Fibroblast of villous mesenchyme (primary cell): Measurements from ENCODE around the gene ENPEP. TPM values are rescaled to one million over a fixed set of nuclear protein-coding genes. Genes with fewer than 3 reads are reported as not detected.

ENCODE experiments used
- DNase-seq: peaks from one replicate; pipeline ENCODE4 v3.0.0-alpha.2; 2010; ENCODE audit warnings: low read depth
- H3K4me3 ChIP-seq: 2 replicates; pipeline ENCODE4 v1.5.1; 2011; ENCODE audit warnings: low read depth, mild to moderate bottlenecking, low read length
- total RNA-seq: library from RNA; depleted of rRNA; stranded (reverse); fragments of >200 nt; gene quantifications from 2 replicates; pipeline ENCODE4 v1.2.3, GENCODE V29; 2012
- TF ChIP-seq, protein P1 (sequence below): IDR thresholded peaks from 2 replicates; pipeline ENCODE4 v1.5.1; 2012; ENCODE audit warnings: low read depth, mild to moderate bottlenecking, low read length; ENCODE audit not compliant: insufficient read depth

The ENPEP gene
- total RNA-seq, 1 donor: 0.43 TPM

GRCh38 chr4:110586131-110586850 is 110.3 kb downstream of the ENPEP start:
- TF ChIP-seq, protein P1, sequence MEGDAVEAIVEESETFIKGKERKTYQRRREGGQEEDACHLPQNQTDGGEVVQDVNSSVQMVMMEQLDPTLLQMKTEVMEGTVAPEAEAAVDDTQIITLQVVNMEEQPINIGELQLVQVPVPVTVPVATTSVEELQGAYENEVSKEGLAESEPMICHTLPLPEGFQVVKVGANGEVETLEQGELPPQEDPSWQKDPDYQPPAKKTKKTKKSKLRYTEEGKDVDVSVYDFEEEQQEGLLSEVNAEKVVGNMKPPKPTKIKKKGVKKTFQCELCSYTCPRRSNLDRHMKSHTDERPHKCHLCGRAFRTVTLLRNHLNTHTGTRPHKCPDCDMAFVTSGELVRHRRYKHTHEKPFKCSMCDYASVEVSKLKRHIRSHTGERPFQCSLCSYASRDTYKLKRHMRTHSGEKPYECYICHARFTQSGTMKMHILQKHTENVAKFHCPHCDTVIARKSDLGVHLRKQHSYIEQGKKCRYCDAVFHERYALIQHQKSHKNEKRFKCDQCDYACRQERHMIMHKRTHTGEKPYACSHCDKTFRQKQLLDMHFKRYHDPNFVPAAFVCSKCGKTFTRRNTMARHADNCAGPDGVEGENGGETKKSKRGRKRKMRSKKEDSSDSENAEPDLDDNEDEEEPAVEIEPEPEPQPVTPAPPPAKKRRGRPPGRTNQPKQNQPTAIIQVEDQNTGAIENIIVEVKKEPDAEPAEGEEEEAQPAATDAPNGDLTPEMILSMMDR: peak; percentile 62
- H3K4me3 ChIP-seq: peak overlapping the region; percentile 27
- peak; percentile 66 for DNase-seq

- DNase-seq: no peak
- no peak overlapping the region for H3K4me3 ChIP-seq
- TF ChIP-seq, protein P1: no peak
Measured at GRCh38 chr4:110587666-110588285, 111.8 kb downstream of the ENPEP start.

- TF ChIP-seq, protein P1: no peak
- DNase-seq: peak; percentile 15
- no peak overlapping the region for H3K4me3 ChIP-seq
Measured at GRCh38 chr4:110589297-110589696, 113.3 kb downstream of the ENPEP start.

DNA sequence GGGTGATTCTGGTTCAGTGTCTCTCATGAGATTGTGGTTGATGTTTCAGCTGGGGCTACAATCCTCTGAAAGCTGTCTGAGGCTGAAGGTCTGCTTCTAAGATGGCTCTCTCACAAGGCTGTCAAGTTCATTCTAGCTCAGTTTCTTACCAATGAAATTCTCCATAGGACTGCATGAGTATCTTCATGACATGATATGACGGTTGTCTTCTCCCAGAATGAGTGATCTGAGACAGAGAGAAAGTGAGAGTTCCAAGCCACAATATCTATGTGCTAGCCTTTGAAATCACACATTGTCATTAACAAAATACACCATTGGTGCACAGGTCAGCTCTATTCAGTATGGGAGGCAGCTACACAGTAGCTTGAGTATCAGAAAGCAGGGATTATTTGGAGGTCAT is 119.6 kb downstream of the ENPEP start:
- TF ChIP-seq, protein P1: no peak
- H3K4me3 ChIP-seq: no peak overlapping the region
- DNase-seq: no peak

DNA sequence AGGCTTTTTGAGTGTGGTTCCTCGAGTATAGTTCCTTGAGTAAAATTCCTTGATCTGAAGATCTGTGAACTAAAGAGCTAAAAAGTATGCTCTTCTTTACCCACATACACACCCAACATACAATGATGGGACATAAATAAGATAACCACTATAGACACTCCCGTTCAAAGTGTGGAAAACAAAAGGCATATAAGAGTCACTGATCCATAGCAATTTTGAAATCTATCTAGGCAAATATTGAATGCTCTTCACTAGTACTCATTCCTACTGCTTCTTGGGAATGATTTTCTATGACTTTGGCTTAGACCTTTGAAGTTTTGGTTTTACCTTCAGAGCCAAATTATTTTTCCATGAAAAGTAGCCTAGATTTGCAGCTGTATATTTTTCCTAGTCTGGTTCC is 120.5 kb downstream of the ENPEP start:
- TF ChIP-seq, protein P1: no peak
- no peak for DNase-seq
- no peak overlapping the region for H3K4me3 ChIP-seq

DNA sequence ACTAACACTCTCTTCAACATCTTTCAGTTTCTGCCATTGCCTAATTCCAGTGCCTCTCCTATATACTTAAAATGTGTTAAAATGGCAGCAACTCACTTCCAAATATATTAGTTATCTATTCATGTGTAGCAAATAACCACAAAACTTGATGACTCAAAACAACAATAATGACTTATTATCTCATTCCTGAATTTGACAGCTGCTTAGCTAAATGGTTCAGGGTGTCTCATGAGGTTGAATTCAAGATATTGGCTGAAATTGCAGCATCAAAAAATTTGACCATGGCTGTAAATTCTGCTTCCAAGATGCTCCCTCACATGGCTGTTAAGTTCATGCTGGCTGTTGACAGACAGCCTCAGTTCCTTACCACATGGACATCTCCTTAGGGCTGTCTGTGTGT is 121.6 kb downstream of the ENPEP start:
- no peak overlapping the region for H3K4me3 ChIP-seq

More for the DNA sequence above, 121.6 kb downstream of the ENPEP start:
- DNase-seq: no peak
- TF ChIP-seq, protein P1: no peak
